HG03280 (cell line): ENCODE data around the gene OCSTAMP.
A peak's percentile ranks its signal among the peaks of the same experiment; 100 is the strongest.

Experiments used
- ATAC-seq: cut with Tn5 transposase; IDR thresholded peaks from one replicate; pipeline ENCODE4 v1.9.1; 2021; ENCODE audit warnings: mild to moderate bottlenecking, moderate library complexity; ENCODE audit not compliant: unreplicated experiment

OCSTAMP gene

DNA sequence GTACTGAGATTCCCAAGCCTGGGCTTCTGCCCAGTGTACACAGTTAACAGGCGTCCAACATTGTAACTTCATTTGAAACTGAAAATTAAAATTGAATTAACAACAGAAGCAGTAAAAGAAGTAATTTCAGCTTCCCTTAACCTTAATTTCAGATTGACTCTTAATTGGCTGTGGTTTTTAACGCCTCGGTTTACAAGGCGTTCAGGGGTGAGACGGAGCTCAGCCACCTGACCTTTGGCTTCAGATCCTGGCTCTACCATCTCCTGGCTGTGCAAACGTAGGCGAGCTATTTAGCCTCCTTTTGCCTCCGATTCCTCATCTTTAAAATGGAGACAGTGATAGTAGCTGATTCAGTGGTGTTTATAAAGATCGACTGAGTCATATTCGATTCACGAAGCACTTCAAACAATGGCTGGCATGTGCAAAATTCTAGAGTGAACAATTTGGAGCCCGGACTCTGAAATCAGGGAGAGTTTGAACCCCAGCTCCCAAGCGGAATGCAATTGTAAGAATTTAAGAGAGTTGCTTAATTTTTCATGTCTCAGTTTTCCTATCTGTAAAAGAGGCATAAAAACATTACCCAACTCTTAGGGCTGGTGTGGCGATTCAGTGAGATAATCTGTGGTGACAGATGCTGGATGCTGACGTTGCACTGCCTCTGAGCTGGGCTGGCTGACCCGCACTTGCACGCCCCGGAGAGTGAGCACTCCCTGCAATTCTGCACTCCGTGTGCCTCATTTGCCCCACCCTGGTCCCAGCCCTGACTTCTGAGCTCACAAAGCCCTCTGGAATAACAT, 23.5 kb upstream of the OCSTAMP start:
- no peak for ATAC-seq

- no peak for ATAC-seq
Measured at GRCh38 chr20:46573234-46573633, 22.8 kb upstream of the OCSTAMP start.

DNA sequence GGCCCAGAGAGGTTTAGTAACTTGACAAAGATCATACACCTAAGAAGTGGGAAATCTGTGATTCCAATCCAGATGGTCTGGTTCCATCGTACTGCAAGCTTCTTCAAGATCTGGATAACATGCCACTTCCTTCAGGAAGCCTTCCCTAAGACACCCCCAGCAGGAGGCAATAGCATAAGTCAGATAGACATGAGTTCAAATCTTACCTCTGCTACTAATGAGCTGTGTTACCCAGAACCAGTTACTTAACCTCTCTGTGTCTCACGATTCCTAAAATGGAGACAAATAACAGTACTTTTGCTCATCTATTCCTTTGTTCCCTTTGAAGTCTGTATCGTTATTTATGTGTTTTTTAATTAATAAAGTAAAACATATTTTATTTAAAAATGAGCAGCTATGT, 22.3 kb upstream of the OCSTAMP start:
- ATAC-seq: no peak

- no peak for ATAC-seq
Measured at GRCh38 chr20:46572153-46572552, 21.7 kb upstream of the OCSTAMP start.

DNA sequence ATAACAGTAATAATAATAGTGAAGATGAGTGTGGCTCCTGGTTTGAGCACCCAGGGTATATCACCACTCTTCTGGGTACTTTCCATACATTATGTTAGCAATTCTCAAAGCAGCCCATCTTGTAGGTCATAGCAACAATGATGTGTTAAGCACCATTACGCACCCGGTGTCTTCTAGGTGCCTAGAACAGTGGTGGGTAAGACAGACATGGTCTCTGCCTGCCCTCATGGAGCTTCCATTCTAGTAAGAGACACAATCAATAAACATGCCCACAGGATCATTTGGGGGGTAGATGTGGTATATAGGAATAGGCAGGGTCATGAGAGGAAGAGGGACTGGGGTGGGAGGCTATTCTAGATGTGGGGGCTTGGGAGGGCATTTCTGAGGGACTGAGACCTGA, 21.0 kb upstream of the OCSTAMP start:
- no peak for ATAC-seq

- no peak for ATAC-seq
Measured at GRCh38 chr20:46570956-46571355, 20.5 kb upstream of the OCSTAMP start.

- ATAC-seq: no peak
Measured at GRCh38 chr20:46569961-46570360, 19.5 kb upstream of the OCSTAMP start.

DNA sequence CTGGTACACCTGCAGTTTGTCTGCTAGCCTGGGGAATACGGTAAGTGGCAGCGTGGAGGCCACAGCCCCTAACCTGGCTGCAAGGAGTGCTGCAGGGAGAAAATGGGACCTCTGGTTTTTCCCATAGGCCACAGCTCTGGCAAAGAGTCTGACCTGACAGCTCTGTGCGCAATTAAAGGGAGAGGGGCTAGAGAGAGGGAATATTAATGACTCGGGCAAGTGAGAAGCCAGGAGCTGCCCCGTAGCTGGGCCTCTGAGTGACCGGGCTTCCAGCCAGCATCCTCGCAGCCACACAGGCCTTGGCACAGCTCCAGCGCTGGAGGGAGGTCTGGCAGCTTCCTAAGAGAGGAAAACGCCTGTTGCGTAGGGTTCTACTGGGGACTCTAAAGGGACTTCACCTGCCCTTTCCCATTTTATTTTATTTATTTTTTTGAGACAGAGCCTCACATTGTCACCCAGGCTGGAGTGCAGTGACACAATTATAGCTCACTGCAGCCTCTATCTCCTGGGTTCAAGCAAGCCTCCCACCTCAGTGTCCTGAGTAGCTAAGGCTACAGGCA, 18.2 kb upstream of the OCSTAMP start:
- ATAC-seq: no peak

DNA sequence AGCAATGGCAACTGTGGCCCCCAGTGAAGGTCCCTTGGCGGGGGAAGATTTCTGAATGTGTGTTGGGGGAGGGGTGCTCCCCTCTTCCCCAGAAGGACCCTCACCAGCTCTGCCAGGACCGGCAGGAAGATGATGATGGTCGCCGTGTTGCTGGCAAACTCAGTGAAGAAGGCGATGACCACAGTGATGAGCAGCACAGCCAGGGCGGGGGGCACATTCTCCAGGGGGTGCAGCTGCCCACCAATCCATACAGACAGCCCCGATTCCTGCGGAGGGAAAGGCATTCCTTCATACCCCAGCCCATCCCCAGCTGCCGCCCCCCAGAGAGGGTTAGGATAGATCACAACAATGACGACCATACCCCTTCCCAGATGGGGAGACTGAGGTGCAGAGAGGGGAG, 15.7 kb upstream of the OCSTAMP start:
- ATAC-seq: no peak

GRCh38 chr20:46564241-46564957, 13.9 kb upstream of the OCSTAMP start:
- no peak for ATAC-seq

DNA sequence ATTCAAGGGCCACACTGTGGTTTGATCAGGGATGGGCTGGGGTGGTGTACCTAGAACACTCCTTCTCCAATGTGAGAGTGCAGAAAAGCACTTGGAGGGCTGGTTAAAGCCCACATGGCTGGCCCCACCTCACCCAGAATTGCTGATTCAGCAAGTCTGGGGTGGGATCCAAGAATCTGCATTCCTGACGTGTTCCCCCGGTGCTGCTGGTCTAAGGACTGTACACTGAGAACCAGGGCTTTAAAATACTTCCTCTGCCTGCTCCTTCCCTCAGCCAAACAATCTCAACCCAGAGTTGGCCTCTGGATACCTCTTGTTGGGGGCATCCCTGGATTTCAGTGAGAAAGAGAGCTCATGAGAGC, 13.4 kb upstream of the OCSTAMP start:
- ATAC-seq: no peak

DNA sequence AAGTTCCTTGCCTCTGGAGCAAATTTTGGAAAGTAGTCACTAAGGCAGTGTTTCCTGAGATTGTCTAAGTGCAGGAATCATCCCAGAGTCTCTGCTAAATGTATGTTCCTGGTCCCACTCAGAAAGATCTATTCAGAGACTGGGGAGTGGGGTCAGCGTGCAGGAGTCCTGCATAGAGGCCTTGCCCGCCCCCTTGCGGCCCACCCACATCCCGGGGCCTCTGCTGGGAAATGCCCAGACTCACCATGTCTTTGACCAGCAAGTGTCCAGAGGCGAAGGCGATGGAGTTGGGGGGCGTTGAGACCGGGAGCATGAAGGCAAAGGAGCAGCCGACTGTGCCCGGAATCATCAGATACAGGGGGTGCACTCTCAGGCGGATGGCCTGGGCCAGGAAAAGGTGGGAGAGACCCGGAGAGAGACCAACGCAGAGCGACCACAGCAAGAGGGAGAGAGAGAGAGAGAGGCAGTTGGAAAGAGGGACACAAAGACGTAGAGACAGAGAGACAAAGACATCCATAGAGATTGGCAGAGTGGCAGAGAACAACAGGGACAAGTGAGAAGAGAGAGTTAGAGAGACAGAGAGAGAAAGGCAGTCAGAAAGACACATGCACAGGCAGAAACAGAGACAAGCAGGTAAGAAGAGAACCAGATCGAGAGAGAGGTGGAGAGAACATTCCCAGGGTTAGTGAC, 12.9 kb upstream of the OCSTAMP start:
- ATAC-seq: no peak

DNA sequence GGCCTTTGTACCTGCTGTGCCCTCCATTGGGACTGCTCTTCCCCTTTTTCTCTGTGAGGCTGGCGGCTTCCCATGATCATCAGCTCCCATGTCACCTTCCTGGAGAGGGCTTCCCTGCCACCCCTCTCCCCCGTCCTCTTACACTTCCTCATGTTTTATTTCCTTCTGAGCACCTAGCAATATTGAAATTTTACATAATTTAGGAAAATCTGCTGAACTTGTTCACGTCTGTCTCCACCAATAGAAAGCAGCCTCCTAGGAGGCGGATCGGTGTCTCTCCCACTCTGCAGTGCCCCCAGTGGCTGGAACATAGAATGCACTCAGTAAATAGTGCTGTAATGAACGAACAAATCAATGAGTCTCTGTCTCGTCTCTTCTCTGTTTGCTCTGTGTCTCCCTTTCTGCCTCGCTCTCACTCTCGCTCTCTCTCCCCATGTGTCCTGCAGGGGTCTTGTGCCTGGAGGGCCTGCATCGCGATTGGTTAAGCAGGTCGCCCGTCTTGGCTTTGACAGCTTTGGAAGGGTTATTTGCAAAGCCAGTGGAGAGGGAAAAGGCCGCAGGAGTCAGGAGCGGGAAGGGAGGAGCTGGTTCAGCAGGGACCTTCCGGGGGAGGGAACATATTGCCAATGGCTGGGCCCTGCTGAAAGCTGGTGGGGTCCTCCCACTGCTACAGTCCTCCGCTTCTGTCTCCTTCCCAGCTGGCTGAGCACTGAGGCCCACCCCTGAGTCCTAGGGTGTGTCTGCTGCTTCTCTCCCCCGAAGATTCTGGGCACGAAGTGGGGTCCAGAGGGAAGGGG, 12.1 kb upstream of the OCSTAMP start:
- peak; percentile 70 for ATAC-seq

DNA sequence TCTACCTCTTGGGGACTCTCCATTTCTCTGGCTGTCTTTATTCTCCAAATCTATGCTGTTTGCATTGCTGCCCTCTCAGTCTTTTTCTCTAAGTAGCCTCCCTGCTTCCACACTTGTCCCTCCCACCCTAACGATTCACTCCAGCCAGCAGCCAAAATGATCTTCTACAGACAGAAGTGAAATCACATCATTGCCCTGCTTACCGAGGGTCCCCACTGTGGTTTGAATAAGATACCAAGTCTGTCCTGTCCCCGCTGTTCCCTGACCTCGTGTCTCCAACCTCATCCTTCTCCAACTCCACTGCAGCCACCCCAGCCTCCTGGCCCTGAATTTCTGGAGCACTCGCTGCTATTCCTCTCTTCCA, 11.5 kb upstream of the OCSTAMP start:
- ATAC-seq: peak; percentile 24

GRCh38 chr20:46559685-46560440, 9.4 kb upstream of the OCSTAMP start:
- ATAC-seq: no peak

- ATAC-seq: no peak
Measured at GRCh38 chr20:46559001-46559400, 8.5 kb upstream of the OCSTAMP start.

DNA sequence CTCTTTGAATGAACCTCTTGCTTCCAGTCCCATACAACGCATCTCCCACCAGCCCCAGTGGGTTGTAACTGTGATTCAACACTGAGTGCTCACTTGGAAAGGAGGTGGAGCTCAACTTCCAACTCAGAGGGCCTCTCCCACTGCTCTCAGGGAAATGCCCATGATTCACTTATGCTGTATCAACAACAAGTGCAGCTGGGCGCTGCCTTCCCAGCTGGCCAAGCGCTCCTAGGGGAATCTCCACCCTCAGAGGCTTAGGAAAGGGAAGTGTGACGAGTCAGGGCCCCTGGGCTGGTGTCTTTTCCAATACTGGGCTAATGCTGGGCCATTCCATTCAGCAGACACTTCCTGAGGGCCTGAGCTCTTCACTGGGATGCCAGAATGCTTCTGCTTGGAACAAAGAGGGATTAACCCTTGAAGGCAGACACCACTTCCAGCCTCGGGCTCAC, 8.1 kb upstream of the OCSTAMP start:
- ATAC-seq: no peak

DNA sequence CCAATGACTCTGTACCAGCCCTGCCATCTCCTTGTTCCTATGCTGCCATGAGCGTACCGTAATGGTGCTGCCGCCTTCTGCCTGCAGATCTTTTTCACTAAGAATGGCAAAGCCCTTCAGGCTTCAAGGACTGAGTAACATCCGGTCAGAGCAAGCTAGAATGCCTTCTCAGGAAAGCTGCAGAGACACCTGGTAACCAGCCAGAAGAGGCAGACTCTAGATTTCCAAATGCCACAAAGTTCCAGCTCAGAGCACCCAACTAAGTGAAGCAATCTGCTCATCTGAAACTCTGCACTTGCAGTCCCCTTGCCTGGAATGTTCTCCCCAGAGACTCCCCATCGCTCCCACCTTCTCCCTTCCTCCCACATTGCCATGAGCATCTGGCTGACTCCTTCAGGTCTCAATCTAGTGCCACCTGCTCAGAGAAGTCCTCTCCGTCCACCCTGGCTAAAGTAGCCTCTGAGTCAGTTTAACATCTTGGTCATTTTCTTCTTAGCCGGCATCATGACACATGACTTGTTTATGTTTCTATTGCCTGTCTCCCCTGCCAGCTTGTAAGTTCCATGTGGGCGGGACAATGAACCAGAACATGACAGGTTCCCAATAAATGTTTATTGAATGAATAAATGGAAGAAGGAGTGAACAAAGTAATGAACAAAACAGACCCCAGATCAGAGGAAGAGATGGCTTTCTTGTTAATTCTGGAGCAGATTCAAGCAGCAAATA, 6.9 kb upstream of the OCSTAMP start:
- ATAC-seq: no peak

DNA sequence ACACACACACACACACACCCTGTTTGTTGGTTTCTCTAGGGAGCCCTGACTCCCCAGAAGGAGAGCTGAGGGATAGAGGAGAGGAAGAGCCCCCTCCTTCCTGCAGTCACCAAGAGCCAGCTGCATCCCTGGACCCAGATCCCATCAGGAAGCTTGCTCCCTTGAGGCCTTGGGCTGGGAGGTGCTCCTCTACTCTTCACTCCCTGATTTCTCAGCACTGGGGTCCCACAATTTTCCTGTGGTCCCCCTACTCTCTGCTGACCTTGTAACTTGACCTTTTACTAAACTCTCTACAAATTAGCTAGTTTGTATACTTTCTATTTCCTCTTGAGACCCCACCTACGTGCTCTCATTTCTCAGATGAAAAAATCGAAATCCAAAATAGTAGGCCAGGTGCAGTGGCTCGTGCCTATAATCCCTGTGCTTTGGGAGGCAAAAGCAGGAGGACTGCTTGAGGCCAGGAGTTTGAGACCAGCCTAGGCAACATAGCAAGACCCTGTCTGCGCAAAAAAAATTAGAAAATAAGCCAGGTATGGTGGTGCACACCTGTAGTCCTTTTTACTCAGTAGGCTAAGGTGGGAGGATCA, 5.0 kb upstream of the OCSTAMP start:
- no peak for ATAC-seq
